Myometrial cell (primary cell): ENCODE results near the gene NKX1-2. TPM values are rescaled to one million over a fixed set of nuclear protein-coding genes. Genes with fewer than 3 reads are reported as not detected.

ENCODE experiments used
- total RNA-seq: library from RNA; depleted of rRNA; stranded (reverse); fragments of >200 nt; gene quantifications from 2 replicates; pipeline ENCODE4 v1.2.3, GENCODE V29; 2015

NKX1-2 gene
- not detected in 2 replicates for total RNA-seq

DNA sequence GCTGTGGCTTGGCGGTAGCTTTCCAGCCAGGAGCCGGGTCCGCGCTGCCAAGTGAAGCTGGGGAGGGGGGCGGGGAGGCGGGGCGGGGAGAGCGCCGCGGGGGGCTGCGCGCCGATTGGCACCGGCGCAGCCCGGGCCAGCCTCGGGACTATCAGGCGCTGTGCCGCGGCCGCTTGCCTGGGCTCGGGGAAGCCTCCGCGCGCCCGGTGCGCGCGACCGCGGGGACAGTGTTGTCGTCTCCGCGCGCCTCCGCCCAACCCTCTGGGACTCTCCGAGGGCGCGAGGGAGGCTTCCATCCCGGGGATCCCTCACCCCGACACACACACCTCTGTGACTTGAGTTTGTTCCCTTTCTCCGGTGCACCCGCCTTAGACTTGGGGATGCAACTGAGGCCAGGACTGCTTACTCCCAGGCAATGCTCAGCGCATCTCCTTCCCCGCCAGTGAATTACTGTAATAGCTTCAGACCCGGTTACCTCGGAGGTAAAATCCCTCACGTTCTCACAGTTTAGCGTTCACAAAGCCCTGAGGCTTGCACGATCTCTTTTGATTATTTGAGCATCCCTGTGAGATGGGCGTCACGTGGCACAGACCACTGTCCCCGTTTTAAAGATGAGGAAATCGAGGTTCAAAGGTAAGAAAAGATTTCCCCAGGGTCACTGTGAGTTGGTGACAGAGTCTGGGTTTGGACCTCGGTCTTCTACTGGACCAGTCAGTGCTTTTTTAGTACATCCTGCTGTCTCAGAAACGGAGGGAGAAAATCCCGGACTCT, at the start of gene NKX1-2:
Gene NKX1-2, minus strand, starts transcription at position 24 of the 771 bp plus-strand sequence. CDS start 92 bp downstream, outside the sequence.

GRCh38 chr10:124461642-124462347, 12.0 kb upstream of the NKX1-2 start, which contains the start of gene LHPP:
Gene LHPP, plus strand, starts transcription at chr10:124461823. Its CDS starts 40 bp downstream, at chr10:124461863.

GRCh38 chr10:124418726-124419501, 30.9 kb downstream of the NKX1-2 start, which contains the start of gene OAT:
Gene OAT, minus strand, starts transcription at chr10:124418923. Its CDS starts 6,752 bp downstream, at chr10:124412171.

Other genes starting within 250 kb of the NKX1-2 start
- gene OAT, start 31.1 kb downstream of the NKX1-2 start, total RNA-seq = 191 and 242 TPM in 2 replicates
- gene LHPP, start 11.8 kb upstream of the NKX1-2 start, total RNA-seq = 11.9 and 23.6 TPM in 2 replicates